Erythroblast (primary cell): ENCODE measurements around the gene KIAA0825.

ENCODE experiments used
- GATA1 ChIP-seq: IDR thresholded peaks from 2 replicates; pipeline ENCODE4 v1.6.1; 2011; ENCODE audit warnings: low read depth, mild to moderate bottlenecking, control low read depth, low read length, moderate library complexity
- POLR2A ChIP-seq: IDR thresholded peaks from 2 replicates; pipeline ENCODE4 v1.6.1; 2011; ENCODE audit warnings: mild to moderate bottlenecking, low read length

DNA sequence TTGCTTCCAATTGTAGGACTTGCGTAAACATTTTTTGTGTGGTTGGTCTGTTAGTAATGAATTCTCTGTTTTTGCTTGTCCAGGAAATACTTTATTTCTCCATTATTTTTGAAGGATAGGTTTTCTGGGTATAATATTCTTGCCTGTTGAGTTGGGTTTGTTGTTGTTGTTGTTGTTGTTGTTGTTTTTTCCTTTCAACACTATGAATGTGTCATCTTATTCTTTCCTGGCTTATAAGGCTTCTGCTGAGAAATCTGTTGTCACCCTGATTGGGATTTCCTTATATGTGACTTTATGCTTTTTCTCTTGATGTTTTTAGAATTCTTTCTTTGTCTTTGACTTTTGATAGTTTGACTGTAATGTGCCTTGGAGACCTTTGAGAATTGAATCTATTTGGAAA lies 39.9 kb upstream of the KIAA0825 start:
- TF ChIP-seq POLR2A (no peak), GATA1 (no peak)
